HG03432 (cell line): ENCODE results near the gene CX3CL1.

Experiments
- ATAC-seq: cut with Tn5 transposase; IDR thresholded peaks from one replicate; pipeline ENCODE4 v1.9.1; 2021; ENCODE audit warnings: mild to moderate bottlenecking, moderate library complexity; ENCODE audit not compliant: unreplicated experiment

CX3CL1 gene

DNA sequence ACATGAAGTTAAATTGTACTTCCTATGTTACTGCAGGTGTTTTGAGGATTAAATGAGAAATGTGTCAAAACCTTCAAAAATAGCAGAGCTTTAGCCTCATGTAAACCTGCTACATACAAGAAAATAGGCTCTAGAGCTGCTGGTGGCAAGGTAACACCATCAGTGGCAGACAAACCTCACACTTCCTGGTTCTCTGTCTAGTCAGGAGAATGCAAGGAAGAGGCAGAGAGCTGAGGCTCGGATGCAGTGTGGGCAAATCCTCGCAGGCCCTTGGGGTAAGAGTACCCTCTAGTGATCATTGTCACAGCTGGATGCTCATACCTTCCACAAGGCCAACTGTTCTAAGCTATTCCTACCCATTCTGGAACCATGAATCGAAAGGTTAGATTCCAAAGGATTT is 60.7 kb downstream of the CX3CL1 start:
- no peak for ATAC-seq

DNA sequence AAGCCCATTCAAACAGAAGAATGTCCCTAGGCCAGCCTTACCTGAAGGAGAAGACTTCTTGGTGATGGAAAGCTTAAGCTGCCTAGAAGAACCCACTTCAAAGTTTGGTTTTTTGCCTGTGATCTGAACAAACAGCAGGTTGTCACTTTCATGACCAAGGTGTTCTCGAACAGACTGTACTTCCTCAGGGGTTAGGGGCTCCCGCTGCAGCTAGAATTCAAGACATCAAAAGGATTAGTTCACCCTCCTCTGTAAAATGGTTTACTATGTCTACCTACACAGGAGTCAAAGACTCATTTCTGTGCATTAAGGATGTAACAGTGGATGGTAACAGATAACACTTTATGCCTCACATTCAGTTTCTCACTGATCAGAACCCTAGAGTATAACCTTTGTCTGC is 61.7 kb downstream of the CX3CL1 start:
- ATAC-seq, result no peak
